GM15510 (cell line): Measurements from ENCODE around the gene COX14.

ENCODE experiments used
- POLR2A ChIP-seq: IDR thresholded peaks from 3 replicates; pipeline ENCODE4 v1.6.1; 2011; ENCODE audit warnings: borderline replicate concordance; ENCODE audit not compliant: insufficient read length; ENCODE audit errors: extremely low read depth

Gene COX14

DNA sequence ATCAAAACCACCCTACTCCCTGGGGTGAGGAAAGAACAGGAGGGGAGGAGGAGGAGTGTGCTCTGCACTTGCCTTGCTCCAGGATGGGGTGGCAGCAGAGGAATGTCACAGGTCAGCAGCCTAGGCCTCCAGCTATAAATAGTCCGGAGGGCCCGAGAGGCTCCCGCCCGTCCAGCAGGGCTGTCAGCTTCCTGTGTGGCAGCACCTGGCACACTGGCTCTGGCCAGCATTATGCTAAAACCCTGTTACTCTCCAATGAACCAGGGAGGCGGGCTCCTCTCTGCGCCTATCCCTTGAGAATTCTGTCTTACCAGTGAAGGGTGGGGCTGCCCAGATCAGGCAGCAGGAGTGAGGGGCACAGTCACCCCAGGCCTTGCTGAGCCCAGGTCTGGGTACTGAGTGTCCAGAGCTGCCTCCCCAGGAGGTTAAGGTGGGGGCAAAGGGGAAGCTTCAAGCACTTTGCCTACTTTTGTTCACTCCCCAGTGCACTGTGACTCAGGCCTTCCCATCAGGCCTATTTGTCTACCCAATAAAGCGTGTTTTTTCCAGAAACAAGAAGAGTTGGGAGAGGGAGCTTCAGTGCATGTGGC, 1.2 kb upstream of the COX14 start:
- TF ChIP-seq POLR2A: no peak

DNA sequence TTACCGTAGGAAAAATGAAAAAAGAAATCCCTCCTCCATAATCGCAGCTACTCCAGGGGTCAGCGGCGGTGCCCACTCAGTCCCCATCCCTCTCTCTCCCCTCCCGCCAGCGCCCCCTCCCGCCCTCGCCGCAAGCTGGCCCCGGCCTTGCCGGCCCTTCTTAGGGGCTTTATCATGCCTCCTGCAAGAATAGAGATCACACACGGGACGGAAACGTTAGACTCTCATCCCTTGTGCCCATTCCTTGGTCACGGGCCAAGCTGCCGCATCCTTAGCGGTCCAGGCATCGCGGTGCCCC, 692 bp upstream of the COX14 start:
- peak; percentile 40 for TF ChIP-seq POLR2A

- TF ChIP-seq POLR2A: no peak
Measured at GRCh38 chr12:50112456-50113218, 601 bp downstream of the COX14 start.

GRCh38 chr12:50117057-50117622, 5.1 kb downstream of the COX14 start:
- no peak for TF ChIP-seq POLR2A

DNA sequence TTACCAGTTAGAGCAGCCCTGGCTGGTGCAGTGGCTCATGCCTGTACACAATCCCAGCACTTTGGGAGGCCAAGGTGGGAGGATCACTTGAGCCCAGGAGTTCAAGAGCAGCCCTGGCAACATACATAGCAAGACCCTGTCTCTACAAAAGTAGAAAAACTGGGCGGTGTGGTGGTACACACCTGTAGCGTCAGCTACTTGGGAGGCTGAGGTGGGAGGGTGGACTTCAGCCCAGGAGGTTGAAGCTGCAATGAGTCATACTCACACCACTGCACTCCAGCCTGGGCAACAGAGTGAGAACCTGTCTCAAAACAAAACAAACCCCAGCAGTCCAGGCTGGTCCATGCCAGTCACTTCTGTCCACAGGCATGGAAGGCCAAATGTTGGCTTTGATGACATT, 7.4 kb downstream of the COX14 start:
- TF ChIP-seq POLR2A: no peak

GRCh38 chr12:50120521-50120920, 8.5 kb downstream of the COX14 start:
- no peak for TF ChIP-seq POLR2A

DNA sequence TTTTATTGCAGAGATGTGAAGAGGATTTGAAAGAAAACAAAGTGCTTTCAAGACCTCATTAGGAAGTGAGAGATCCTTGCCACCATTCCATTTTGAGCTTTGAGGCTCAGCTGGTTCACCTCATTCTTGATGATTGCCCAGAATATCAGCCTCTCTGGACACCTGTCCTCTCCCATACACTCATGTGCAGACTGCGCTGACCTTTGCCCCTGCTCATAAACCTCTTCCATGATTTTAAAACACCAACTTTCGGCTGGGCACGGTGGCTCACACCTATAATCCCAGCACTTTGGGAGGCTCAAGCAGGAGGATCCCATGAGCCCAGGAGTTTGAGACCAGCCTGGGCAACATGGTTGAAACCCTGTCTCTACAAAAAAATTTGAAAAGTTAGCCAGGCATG, 8.9 kb downstream of the COX14 start:
- no peak for TF ChIP-seq POLR2A

- TF ChIP-seq POLR2A: no peak
Measured at GRCh38 chr12:50121641-50122040, 9.6 kb downstream of the COX14 start.

- TF ChIP-seq POLR2A: no peak
Measured at GRCh38 chr12:50123203-50123602, 11.2 kb downstream of the COX14 start.

- TF ChIP-seq POLR2A: no peak
Measured at GRCh38 chr12:50127546-50127945, 15.5 kb downstream of the COX14 start.

- no peak for TF ChIP-seq POLR2A
Measured at GRCh38 chr12:50129290-50129689, 17.3 kb downstream of the COX14 start.

- TF ChIP-seq POLR2A: no peak
Measured at GRCh38 chr12:50132505-50133135, 20.6 kb downstream of the COX14 start.

- TF ChIP-seq POLR2A: no peak
Measured at GRCh38 chr12:50142993-50143392, 31.0 kb downstream of the COX14 start.

DNA sequence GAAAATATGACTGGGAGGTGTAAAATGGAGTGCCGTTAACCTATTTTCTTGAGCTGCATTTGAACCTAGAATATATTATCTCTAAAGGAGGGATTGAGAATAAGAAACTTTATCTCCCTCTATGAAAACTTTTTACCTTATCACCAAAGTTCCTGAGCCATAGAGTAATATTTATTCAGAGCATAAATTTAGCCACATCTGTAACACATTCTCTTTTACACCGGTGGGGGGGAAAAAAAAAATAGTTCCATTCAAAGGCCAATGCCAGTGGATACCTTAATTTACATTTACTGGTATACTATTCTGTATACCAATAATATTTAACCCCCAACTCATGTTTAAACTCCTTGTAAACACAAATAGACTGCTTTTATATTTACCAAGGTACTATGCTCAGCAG, 33.4 kb downstream of the COX14 start:
- no peak for TF ChIP-seq POLR2A

DNA sequence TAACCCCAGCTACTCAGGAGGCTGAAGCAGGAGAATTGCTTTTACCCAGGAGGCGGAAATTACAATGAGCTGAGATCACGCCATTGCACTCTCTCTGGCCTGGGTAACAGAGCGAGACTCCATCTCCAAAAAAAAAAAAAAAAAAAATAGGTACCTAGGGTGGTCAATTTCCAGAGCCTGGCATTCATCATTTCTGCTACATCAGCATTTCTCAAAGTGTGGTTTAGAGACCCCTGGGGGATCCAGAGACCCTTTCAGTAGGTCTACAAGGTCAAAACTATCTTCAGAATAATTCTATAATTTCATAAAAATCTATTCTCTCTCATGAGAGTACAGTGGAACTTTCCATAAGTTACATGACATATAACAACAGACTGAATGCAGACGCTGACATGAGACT, 35.2 kb downstream of the COX14 start:
- no peak for TF ChIP-seq POLR2A

- no peak for TF ChIP-seq POLR2A
Measured at GRCh38 chr12:50149311-50149710, 37.3 kb downstream of the COX14 start.
